Peyer's patch (tissue), 4 donors: Measurements from ENCODE around the gene ZNF32. TPM values are rescaled to one million over a fixed set of nuclear protein-coding genes. Genes with fewer than 3 reads are reported as not detected.
A peak's percentile ranks its signal among the peaks of the same experiment; 100 is the strongest.

Source experiments
- DNase-seq, 3 donors: peaks; one replicate each; pipeline ENCODE4 v3.0.0-alpha.2; 2017 to 2019
- H3K27ac ChIP-seq, 4 donors: fragments of 200-600 bp; sonication (generic); one replicate each; pipeline ENCODE4 v1.5.1; 2016 to 2019
- H3K27me3 ChIP-seq, 2 donors: fragments of 200-600 bp; sonication (generic); one replicate each; pipeline ENCODE4 v1.5.1; 2019
- H3K36me3 ChIP-seq, 3 donors: fragments of 200-600 bp; sonication (generic); one replicate each; pipeline ENCODE4 v1.5.1; 2016 to 2019
- H3K4me1 ChIP-seq, 4 donors: fragments of 200-600 bp; sonication (generic); one replicate each; pipeline ENCODE4 v1.5.1; 2016 to 2019
- H3K4me3 ChIP-seq, 4 donors: fragments of 200-600 bp; sonication (generic); 1 replicate in 3 of 4; 2 replicates in 1 of 4; pipeline ENCODE4 v1.5.1; 2016 to 2019; ENCODE audit warnings: mild to moderate bottlenecking in 1 of 4
- H3K9me3 ChIP-seq, 4 donors: fragments of 200-600 bp; sonication (generic); one replicate each; pipeline ENCODE4 v1.5.1; 2016 to 2019; ENCODE audit warnings: mild to moderate bottlenecking in 1 of 4
- POLR2A ChIP-seq, 2 donors: fragments of 450-650 bp; IDR thresholded peaks; one replicate each; pipeline ENCODE4 v1.5.1; 2017; ENCODE audit warnings: antibody characterized with exemption in 2 of 2, mild to moderate bottlenecking in 2 of 2, moderate library complexity in 2 of 2
- total RNA-seq, 4 donors: library from RNA; depleted of rRNA; stranded (reverse); fragments of >200 nt; gene quantifications; one replicate each; pipeline ENCODE4 v1.1.0, GENCODE V29; 2016
- TF ChIP-seq, protein P1 (sequence below), 6 experiments: fragments of 450-650 bp in 4 of 6; fragments of 200-600 bp in 2 of 6; sonication (generic) in 1 of 6; IDR thresholded peaks; one replicate each; pipeline ENCODE4 v1.5.1; 2017 to 2019; ENCODE audit warnings: antibody characterized with exemption in 6 of 6, mild to moderate bottlenecking in 3 of 6, moderate library complexity in 1 of 6

ZNF32 gene, protein sequence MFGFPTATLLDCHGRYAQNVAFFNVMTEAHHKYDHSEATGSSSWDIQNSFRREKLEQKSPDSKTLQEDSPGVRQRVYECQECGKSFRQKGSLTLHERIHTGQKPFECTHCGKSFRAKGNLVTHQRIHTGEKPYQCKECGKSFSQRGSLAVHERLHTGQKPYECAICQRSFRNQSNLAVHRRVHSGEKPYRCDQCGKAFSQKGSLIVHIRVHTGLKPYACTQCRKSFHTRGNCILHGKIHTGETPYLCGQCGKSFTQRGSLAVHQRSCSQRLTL
- total RNA-seq = 10 to 100 TPM; 19.3 to 51.2 (median 23.1) TPM

DNA sequence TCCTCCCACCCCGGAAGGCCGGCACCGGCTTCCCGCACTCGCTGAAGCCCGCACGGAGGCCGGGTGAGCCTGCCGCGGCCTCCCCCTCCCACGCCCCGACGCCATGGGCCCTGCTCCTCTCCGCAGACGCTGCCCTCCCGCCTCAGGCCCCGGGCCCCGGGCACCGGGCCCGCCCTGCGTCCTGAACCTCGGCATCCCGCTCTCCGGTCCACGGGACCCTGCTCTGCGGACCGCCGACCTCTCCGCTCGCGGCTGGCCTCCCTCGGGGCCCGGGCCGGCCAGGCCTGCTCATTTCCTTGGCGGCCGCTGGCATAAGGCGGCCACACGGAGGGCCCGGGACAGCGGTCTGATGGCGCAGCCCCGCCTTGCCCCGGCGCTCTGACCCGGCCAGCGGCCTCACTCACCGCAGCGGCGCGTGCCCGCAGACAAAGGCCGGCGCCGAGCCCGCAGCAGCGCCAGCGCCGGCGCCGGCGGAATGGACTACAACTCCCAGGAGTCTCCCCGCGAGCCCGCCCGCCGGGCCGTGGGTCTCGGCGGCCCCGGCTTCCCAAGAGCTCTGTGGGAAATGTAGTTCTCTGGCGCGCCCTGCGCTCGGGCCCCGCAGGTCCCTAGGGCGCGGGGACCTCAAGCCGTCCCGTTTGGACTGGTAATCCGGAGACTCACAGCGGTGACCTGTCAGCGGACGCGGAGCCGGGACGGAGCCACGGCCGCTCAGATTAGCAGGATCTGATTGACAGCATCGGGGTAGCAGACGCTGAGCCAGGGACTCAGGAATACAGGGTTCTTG, at the start of gene ZNF32:
Gene ZNF32 (minus strand): TSS at position 484 of the 787 bp plus-strand sequence. CDS start 2,748 bp downstream, outside the sequence.
- Histone ChIP-seq H3K9me3 (peaks cover 0 to 31% (median 8%) of the 10 kb centered on the region in 4 donors), H3K4me3 (peak within 1 kb of the TSS; percentile 71 to 90 (median 84)), H3K36me3 (peaks cover 0 to 27% (median 0%) of the 10 kb centered on the region in 3 donors), H3K27ac (peak within 1 kb of the TSS; percentile 67 to 87 (median 74)), H3K4me1 (peaks cover 0 to 7% (median 0%) of the 10 kb centered on the region in 4 donors), H3K27me3 (no peaks in the 10 kb centered on the region)
- TF ChIP-seq POLR2A (IDR thresholded peaks at IDR 0.05) = peak; percentile 16 to 32
- TF ChIP-seq, protein P1, sequence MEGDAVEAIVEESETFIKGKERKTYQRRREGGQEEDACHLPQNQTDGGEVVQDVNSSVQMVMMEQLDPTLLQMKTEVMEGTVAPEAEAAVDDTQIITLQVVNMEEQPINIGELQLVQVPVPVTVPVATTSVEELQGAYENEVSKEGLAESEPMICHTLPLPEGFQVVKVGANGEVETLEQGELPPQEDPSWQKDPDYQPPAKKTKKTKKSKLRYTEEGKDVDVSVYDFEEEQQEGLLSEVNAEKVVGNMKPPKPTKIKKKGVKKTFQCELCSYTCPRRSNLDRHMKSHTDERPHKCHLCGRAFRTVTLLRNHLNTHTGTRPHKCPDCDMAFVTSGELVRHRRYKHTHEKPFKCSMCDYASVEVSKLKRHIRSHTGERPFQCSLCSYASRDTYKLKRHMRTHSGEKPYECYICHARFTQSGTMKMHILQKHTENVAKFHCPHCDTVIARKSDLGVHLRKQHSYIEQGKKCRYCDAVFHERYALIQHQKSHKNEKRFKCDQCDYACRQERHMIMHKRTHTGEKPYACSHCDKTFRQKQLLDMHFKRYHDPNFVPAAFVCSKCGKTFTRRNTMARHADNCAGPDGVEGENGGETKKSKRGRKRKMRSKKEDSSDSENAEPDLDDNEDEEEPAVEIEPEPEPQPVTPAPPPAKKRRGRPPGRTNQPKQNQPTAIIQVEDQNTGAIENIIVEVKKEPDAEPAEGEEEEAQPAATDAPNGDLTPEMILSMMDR (IDR thresholded peaks at IDR 0.05) = peak in 1 of 6 experiments; percentile 2
- peak; percentile 74 to 91 (median 89) for DNase-seq

GRCh38 chr10:43698156-43698555, 49.5 kb upstream of the ZNF32 start:
- H3K27ac ChIP-seq = no peak overlapping the region
- H3K36me3 ChIP-seq = no peaks in the 10 kb centered on the region
- no peak for TF ChIP-seq POLR2A (IDR thresholded peaks at IDR 0.05)
- TF ChIP-seq, protein P1 (IDR thresholded peaks at IDR 0.05) = no peak
- DNase-seq = no peak
- H3K4me1 ChIP-seq = no peaks in the 10 kb centered on the region
- no peaks in the 10 kb centered on the region for H3K27me3 ChIP-seq
- H3K4me3 ChIP-seq = no peak overlapping the region
- no peaks in the 10 kb centered on the region for H3K9me3 ChIP-seq

GRCh38 chr10:43696909-43697483, 48.3 kb upstream of the ZNF32 start:
- H3K27ac ChIP-seq = no peak overlapping the region

DNA sequence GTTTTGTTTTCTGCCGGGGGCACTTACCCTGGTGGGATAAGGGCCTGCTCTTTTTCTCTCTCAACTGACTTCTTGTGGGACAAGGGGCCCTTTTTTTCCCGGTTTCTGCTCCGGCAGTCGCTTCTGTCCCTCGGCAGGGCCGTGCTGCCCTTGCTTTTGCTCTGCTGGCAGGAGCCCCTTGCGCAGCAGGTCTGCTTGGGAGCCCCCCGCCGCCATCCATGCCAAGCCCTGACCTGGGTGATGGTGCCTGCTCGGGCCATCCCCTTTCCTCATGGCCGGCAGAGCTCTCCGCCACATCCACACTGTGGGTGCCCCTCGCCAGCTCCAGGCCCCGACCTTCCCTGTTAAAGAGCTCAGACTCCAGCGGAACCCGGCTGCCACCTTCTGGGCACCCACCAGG, 47.0 kb upstream of the ZNF32 start:
- no peak for DNase-seq
- TF ChIP-seq, protein P1 (IDR thresholded peaks at IDR 0.05) = no peak
- no peak for TF ChIP-seq POLR2A (IDR thresholded peaks at IDR 0.05)
- Histone ChIP-seq H3K4me1 (peaks cover 0 to 1% (median 0%) of the 10 kb centered on the region in 4 donors), H3K27me3 (no peaks in the 10 kb centered on the region), H3K9me3 (no peaks in the 10 kb centered on the region), H3K36me3 (no peaks in the 10 kb centered on the region), H3K4me3 (no peak overlapping the region), H3K27ac (no peak overlapping the region)

More at GRCh38 chr10:43696909-43697483, 48.3 kb upstream of the ZNF32 start:
- Histone ChIP-seq H3K4me3 (no peak overlapping the region), H3K9me3 (no peaks in the 10 kb centered on the region), H3K36me3 (no peaks in the 10 kb centered on the region), H3K4me1 (no peaks in the 10 kb centered on the region), H3K27me3 (no peaks in the 10 kb centered on the region)
- DNase-seq = no peak
- TF ChIP-seq, protein P1 (IDR thresholded peaks at IDR 0.05) = no peak
- no peak for TF ChIP-seq POLR2A (IDR thresholded peaks at IDR 0.05)

DNA sequence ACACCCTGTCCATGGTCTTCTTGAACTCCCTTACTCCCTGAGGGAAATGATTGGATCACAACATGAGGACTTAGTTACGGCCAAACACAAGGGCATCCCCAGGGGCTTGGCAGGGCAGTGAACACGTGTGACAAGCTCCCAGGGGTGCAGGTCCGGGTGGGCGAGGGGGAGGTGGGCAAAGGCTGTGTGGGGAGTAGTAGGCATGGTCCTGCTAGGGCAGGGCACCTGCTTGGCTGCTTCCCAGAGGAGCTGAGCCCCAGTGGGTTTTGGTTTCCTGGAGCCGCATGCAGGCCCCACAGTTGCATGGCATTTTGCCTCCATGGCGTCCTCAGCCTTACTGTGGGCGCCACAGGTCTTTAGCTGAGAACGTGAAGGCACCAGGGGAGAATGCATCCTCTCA, 46.6 kb upstream of the ZNF32 start:
- no peak for TF ChIP-seq POLR2A (IDR thresholded peaks at IDR 0.05)
- TF ChIP-seq, protein P1 (IDR thresholded peaks at IDR 0.05) = no peak
- H3K4me3 ChIP-seq = no peak overlapping the region

More for the DNA sequence above, 46.6 kb upstream of the ZNF32 start:
- Histone ChIP-seq H3K27ac (no peak overlapping the region), H3K4me1 (peaks cover 0 to 6% (median 0%) of the 10 kb centered on the region in 4 donors), H3K27me3 (no peaks in the 10 kb centered on the region), H3K9me3 (no peaks in the 10 kb centered on the region), H3K36me3 (no peaks in the 10 kb centered on the region)
- no peak for DNase-seq
